GM04503 (cell line): Measurements from ENCODE around the gene NCKAP5.

Experiments
- DNase-seq: peaks from one replicate; pipeline ENCODE4 v3.0.0-alpha.2; 2012; ENCODE audit warnings: low read depth

Gene NCKAP5

DNA sequence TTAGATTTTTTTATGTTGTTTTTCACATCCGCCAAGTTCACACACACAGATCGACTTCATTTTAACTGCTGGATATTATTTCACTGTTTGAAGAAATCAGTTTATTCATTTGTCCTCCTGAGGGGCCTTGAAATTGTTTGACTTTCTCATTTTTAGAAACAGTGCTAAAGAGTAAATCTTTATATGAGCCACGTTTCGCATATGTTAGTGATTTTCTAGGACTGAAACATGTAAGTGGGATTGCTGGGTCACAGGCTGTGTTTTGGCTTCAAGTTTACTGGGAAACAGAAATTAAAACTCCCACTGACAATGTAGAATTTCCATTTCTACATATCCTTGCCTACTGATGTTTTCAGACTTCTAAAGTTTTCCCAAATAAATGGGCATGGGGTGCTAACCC, 363.8 kb downstream of the NCKAP5 start:
- DNase-seq = no peak

DNA sequence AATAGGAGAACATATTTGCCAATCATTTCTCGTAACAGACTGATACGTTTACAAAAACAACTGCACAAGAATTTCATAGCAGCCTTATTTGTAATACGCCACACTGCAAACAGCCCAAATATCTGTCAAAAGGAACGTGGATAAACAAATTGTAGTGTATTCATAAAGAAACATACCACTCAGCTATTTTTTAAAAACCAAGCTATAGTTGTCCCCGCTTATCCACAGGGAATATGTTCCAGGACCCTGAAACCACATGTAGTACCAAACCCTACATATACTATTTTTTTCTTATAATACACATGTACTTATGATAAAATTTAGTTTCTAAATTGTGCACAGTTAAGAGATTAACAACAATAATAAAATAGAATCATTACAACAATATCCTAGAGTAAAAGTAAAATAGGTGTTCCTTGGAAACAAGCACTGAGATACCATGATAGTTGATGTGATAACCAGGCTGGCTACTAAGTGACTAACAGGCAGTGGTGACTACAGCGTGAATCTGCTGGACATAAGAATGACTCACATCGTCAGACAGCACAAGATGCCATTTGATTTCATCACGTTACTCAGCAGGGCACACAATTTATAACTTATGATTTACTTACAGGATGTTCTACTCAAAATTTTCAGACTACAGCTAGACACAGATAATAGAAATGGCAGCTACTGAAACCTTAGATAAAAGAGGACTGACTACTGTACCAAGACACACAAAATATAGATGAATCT, 367.4 kb downstream of the NCKAP5 start:
- peak; percentile 80 for DNase-seq

DNA sequence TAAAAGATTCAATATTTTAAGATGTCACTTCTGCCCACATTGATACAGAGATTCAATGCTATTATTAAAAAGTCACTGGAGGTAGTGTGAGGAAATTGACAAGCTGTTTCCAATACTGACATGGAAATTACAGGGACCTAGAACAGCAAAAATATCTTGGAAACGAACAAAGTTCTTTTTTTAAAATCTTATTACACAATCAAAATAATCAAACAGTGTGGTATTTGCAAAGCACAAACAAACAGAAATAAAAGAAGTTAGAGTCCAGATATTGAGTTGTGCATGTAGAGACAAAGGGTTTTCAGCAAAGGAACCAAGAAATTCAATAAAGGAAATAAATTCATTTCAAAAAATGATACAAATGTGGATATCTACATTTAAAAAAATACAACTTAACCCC, 369.6 kb downstream of the NCKAP5 start:
- DNase-seq = no peak

DNA sequence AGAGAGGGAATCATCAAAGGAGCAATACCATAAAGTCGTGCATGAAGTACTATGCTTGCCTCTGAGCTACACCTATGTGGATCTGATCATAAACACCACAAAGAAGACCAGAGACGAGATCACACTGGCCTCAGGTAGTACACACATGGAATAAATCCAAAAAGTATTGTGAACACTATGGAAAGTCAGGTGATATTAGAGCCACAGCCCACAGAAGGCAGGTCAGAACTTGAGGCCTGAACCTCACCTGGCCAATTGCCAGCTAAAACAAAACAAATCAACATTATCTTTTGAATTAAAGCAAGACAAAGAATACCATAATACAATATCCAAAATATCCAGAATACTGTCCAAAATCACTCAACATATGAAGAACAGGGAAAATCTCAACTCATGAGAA, 371.1 kb downstream of the NCKAP5 start:
- no peak for DNase-seq

DNA sequence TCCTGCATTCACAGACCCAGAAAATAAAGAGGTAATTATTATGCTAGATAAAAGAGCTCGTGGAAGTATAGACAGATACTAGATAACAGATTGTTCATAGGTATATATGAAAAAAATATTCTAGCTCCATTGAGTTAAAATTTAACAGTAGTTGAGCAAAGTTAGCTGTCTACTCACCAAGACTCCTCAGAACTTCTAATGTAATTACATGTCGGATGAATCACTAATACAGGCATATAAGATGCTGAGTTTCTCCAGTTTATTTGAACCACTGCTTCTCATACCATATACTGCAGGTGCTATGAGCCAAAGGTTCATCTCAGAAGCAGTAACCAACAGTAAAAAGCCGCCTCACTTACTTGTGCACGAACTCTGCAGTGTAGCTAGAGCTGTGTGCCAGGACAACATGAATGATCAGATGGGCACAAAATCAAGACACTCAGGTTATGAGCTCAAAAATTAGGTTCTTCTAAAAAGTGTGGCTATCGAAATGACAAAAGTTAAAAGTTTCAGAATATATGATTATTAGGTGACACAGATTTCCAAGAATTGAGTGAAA, 373.4 kb downstream of the NCKAP5 start:
- DNase-seq = no peak

DNA sequence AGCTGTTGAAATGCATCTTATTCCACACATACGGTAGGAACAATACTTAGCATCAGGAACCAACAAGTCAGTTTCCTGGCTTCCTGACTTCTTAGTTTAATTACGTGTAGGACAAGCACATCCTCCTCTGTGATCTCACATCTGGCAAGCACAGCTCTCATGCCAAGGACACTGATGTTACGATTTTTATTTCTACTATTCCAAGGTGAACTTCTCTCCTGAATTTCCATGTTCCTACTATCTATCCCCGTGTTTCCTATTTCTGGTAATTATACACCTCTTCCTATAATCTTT, 374.0 kb downstream of the NCKAP5 start:
- DNase-seq = no peak

DNA sequence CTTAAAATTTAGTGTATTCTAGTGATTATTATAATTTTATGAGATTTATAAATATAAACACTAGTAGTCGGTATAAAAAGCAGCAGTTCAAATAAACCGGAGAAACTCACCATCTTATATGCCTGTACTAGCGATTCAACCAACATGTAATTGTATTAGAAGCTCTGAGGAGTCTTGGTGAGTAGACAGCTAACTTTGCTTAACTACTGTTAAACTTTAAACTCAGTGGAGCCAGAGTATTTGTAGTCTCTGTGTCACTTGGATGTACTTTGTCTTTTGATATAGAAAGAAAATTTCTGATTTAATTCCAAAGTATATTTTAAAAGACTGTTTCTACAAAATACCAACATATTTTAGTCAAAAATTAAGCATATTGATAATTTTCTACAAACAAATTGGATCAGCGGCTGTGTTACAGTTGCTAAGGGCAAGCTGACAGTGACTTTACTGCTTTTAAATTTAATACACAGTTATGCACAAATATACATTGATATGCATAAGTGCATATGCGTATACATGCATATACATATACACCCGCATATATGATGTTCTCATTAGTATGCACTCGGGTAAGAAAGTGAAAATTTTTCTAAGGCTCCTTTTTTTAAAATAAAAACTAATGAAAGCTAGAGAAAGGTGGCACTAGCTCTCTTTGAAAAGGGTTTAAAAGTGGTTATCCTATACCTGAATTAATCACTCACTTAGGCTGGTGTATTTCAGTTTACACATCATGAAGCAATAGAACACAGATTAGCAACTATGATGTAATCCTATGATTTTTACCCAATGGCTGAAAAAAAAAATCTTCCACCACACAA, 374.5 kb downstream of the NCKAP5 start:
- no peak for DNase-seq

DNA sequence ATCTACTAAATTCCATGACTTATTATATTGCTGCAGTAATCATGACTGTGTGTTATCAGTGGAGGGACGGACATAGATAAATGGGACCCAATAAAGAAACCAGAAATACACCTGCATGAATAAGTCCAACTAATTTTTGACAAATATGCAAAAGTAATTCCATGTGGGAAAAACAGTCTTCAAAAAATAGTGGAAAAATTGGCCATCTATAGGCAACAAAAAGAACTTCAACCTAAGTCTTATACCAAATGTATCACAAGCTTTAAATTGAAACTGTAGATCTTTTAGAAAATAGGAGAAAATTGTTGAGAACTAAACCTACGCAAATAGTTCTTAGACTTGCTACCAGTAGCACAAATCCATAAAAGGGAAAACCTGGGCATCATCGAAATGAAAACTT, 376.2 kb downstream of the NCKAP5 start:
- no peak for DNase-seq

DNA sequence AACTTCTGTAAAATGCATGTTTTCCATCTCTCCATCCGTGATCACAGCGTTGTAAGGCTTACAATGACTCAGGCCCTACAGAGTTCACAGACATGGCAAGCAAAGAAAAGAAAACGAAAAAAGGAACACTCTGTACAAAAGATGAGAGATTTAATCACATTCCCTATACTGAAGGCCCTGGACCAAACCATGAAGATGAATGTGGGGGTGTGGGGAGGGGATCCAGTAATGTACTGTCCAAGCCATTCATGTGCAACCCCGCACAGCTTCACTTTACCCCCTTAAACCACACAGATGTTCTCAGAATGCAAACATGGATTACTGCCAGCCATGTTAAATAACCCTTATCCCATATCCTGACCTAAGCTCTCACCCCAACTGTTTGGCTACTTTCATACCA, 391.1 kb downstream of the NCKAP5 start:
- no peak for DNase-seq

DNA sequence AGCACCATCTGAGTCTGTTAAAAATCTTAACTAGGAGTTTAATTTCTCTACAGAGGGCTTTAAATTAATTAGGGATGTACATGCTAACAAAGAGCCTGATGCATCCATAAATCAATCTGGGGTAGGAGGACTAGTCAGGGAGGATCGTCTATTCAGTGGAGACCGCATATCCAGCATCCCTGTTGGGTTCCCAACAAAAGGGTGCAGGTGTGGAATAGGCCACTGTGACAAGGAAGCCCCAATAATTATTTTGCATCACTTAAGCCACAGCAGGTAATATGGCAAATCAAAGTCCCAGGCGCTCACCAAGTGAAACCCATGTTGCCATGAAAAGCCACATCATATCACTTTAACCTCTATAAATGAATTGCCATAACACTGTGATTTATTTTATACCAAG, 392.3 kb downstream of the NCKAP5 start:
- no peak for DNase-seq

DNA sequence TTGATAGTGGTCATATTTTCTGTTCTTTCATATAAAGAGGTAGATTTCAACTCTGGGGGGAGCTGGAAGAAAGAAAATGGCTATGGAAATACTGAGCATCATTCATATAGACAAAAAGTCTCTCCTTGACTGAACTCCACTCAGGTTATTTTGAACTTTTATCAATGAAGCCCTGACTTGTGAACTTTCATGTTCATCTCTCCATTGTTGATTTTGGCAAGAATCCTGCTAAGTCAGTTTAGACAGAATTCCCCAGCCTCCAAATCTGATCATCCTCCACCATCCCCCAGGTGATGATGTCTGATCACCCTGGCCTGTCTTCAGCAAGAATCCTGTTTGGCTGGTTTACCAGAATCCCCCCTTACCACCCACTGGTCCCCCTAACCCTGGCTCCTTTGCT, 395.0 kb downstream of the NCKAP5 start:
- DNase-seq = no peak

DNA sequence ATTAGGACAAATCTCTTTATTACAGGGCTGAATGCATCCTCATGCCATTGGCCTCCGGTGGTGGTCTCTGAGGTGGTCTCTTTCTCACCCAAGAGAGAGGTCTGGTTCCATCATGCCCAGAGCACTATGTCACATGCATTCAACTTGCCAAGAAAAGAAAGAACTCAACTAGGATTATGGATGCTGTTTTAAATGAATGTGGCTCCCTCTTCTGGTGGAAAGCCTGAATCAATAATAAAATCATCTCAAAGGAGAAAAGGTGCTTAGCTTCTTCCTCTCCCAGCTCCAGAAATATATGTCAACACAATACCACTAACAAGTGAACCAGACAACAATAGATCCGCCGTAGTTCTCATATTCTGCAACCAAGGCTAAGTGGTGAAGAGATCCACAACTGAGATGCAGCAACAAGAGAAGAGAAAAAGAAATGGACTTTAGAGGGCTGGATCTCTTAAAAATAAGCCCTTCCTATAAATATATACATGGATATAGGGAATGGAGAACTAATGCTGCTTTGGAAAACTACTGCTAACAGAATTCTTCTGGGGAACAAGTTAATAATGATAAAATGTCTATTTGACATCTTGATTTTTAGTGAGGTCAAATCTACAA, 396.8 kb downstream of the NCKAP5 start:
- peak; percentile 13 for DNase-seq

DNA sequence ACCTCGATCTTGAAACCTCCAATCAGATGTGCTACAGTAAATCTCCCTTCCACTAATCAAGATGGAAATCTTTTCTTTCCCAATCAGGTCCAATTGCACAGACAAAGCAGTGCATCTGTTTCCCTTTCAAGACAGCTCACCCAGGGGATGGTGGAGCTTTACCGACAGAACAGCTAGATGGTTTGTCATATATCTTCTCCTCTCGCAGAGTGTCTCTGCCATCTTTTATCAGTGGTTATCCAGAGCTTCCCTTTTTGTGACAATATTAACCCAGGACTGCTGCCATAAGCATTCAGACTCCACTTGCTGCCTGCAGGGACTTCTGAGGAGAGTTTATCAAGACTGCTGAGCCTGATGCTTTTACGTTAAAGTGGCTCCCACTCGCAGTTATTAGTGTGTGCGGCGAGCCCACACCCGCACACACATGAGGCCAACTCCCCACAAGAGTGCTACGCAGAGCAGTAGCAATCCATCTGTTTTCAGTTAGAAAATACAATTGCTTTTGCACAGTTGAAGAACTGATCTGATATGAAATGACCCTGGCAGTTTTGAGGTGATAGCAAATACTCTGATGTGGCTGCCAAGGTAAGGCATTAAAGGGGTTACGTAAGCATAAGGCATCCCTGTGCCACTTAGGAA, 398.9 kb downstream of the NCKAP5 start:
- no peak for DNase-seq

DNA sequence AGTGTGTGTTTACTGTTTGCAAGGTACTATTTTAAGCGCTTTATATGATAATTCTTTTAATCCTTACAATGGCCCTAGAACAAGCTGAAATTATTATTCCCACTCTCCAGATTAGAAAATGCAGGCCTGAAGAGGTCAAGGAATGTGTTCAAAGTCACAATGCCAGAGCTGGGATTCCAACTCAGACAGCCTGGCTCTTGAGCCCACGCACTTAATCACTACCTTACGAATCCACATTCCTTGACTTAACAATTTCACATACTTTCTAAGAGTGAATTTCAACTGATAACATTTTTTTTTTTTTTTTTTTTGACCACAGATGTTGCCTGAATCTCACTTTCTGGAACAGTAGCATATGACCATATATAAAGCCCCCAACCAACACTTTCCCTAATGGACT, 400.3 kb downstream of the NCKAP5 start:
- no peak for DNase-seq

DNA sequence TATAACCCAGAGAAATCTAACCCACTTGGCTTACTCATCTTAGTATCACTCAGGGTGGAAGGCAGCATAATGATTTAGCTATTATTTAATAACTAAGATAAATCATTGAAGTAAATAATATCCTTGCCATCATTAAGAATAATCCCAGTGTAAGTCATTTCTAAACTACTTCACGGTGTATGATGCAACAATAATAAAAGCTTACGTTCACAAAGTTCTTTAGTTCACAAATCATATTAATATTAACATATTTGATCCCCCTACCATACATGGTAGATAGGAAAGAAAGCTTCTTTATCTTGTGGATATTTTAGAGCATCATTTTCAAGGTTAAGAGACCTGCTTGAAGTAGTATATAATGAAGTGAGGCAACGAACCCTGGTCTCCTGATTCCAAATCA, 401.0 kb downstream of the NCKAP5 start:
- no peak for DNase-seq

DNA sequence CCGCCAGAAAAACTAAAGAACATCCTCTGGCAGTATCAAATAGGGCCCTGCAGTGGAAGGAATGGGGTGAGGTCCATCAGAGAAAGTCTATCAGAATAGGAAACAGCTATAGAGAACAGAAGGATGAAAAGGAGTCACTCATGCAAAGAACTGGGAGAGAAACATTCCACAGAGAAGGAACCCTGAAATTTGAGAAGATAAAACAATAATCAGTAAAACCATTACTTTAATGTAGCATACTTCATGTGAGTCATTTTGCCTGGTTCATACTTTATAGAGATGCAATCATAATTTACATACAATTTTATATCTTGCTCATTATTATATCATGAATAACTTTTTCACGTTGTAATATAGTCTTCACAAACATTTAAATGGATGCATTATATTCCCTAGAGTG, 402.2 kb downstream of the NCKAP5 start:
- DNase-seq = no peak

DNA sequence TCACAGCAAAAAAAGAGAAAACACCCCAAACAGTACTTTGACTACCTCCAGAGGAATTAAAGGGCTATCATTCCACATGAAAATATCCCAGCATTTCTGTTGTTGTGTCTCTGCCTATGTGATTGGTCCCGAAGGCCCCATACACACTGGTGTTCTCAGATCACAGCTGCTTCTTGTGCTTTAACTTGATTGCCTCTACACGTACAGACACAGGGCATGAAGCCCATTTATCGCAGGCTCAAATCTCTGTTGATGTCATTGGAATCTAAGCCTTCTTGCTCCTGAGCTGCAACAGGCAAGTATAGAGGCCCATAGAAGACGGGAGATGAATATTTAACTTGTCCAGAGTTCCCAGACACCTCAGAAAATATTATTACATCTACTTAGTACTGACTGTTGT, 405.2 kb downstream of the NCKAP5 start:
- no peak for DNase-seq

DNA sequence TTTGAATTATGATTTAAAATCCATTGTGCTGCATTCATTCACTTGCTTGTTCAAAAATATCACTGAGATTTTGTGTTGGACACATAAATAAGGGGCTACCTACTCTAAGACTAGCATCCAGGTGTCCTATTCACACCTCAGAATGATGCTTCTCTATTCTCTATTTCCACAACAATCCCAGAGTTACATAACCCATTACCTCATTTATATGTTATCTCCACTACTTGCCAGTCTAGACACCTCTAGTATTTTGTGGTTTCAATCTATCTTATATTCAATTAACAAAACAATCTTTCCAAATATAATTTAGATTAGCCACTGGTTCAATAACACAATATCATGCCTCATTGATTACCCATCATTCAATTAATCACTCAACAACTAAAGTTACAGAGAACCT, 409.8 kb downstream of the NCKAP5 start:
- no peak for DNase-seq

DNA sequence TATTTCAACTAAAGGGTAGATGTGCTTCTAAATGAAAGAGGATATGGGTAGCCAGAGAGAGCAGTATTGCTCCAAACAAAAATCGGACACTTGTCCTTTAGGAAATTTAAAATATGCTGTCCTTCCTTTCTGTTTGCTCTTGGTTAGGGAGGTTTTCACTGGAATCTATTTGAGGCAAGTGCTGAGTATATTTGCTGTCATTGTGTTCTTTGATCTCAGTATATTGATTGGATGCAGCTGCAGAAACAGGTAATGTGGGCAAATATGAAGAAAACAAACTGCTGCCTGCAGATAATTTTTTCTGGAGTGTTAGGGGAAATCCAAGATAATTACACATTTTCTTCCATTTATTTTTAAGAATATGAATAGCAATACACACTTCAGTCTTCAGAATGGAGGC, 410.2 kb downstream of the NCKAP5 start:
- no peak for DNase-seq

DNA sequence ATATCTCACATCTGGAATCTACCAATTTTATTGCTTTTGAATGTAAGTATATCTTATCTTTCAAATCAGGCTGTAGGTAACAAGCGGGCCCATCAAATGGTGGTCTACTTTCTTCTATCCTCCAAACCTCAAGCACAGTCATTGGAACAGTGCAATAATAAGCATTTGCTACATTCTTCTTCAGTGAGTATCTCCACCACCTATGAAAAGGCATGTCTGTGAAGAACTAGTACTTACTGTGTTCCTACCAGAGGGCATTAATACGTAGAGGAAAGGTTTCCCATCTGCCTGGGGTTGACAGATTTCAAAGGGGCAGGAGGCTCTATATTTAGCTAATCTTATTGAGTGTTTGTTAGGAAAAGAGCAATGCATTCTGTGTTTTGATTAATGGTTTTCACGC, 411.1 kb downstream of the NCKAP5 start:
- DNase-seq = no peak

DNA sequence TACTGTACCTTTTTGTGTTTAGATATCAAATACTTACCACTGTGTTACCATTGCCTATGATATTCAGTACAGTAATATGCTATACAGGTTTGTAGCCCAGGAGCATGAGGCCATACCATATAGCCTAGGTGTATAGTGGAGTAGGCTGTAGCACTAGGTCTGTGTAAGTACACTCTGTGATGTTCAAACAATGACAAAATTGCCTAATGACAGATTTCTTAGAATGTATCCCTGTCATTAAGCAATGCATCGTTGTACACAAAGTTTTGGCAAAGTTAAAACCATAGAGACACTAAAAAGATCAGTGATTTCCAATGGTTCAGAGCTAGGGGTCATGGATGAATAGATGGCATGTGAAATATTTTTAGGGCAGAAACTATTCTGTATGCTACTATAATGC, 415.5 kb downstream of the NCKAP5 start:
- DNase-seq = no peak

DNA sequence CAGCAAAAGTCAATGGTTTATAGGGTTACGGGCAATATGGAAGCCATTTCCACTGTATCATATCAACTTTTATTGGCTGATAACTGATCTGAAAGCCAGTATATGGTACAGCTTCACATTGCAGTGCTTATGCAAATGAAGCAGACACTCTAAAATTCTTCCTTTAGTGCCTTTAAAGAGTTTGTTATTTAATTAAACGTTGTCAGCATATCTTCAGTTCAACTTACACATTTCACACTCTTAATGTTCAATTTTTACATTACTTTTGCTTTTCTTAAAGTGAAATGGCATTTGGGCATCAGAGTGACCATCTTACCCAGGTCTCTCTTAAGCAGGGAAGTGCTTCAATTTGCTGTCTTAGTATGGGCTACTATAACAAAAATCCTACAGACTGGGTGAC, 420.1 kb downstream of the NCKAP5 start:
- no peak for DNase-seq

DNA sequence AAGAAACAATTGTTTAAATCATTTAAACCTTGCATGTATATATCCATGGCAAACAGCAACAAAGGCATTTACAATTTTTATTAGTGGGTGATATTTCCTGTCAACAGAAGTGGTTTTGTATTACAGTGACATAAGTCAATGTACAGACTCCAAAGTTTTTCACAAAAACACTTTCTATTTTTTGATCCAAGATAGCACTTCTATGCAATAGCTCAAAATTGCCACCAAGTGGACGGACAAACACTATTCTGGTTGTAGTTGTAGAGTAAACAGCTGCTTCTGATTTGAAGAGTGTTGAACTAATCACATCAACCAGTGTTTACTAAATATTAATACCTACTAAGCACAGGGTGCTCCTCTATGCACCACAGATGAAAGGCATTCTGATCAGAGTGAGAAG, 421.4 kb downstream of the NCKAP5 start:
- no peak for DNase-seq
